ENCODE measurements around the gene ABCB9. TPM values are rescaled to one million over a fixed set of nuclear protein-coding genes. Genes with fewer than 3 reads are reported as not detected.

ABCB9 gene
- total RNA-seq, 3 donors from 2014 or later, result 0.96 to 8.6 (median 6.2) TPM

GRCh38 chr12:122949816-122950675, 16.2 kb downstream of the ABCB9 start:
- no peaks in the 10 kb centered on the region for H3K27me3 ChIP-seq
- TF ChIP-seq POLR2AphosphoS5 (IDR thresholded peaks at IDR 0.05), result no peak
- no peak for TF ChIP-seq POLR2A (IDR thresholded peaks at IDR 0.05)
- no peak for TF ChIP-seq CTCF (IDR thresholded peaks at IDR 0.05)
- H3K4me1 ChIP-seq, result peaks cover 21 to 28% of the 10 kb centered on the region in 2 donors
- H3K9me3 ChIP-seq, result no peaks in the 10 kb centered on the region
- DNase-seq (ENCODE audit: low spot score in 2 of 2), result no peak
- intact Hi-C loops (cut with DNase I; ENCODE audit: low total_unique reads), result loop anchor here (1.0 to 10.0 kb wide), 3 partner anchors 45 to 155 kb away; no protein-coding TSS in a partner anchor
- no peak overlapping the region for H3K4me3 ChIP-seq
- H3K36me3 ChIP-seq, result no peaks in the 10 kb centered on the region
- H3K27ac ChIP-seq, result peak overlapping the region; percentile 55 to 96

- Histone ChIP-seq H3K4me3 (no peak overlapping the region), H3K27ac (peak overlapping the region; percentile 55 to 96), H3K36me3 (no peaks in the 10 kb centered on the region), H3K4me1 (peaks cover 28 to 30% of the 10 kb centered on the region in 2 donors), H3K9me3 (no peaks in the 10 kb centered on the region), H3K27me3 (no peaks in the 10 kb centered on the region)
- intact Hi-C loops (cut with DNase I; ENCODE audit: low total_unique reads), result loop anchor here (5.0 kb wide), 1 partner anchor 87 kb away; no protein-coding TSS in a partner anchor
- no peak for DNase-seq (ENCODE audit: low spot score in 2 of 2)
- no peak for TF ChIP-seq POLR2A (IDR thresholded peaks at IDR 0.05)
- no peak for TF ChIP-seq POLR2AphosphoS5 (IDR thresholded peaks at IDR 0.05)
- no peak for TF ChIP-seq CTCF (IDR thresholded peaks at IDR 0.05)
Measured at GRCh38 chr12:122949405-122949804, 16.9 kb downstream of the ABCB9 start.

- peak overlapping the region; percentile 96 to 99 for H3K27ac ChIP-seq
Measured at GRCh38 chr12:122948605-122949004, 17.7 kb downstream of the ABCB9 start.

GRCh38 chr12:122947352-122947792, 18.9 kb downstream of the ABCB9 start:
- intact Hi-C loops (cut with DNase I; ENCODE audit: low total_unique reads), result loop anchor here (2.0 to 5.0 kb wide), 2 partner anchors 51 to 85 kb away; partner anchors contain the start of gene VPS37B

More at GRCh38 chr12:122948605-122949004, 17.7 kb downstream of the ABCB9 start:
- intact Hi-C loops (cut with DNase I; ENCODE audit: low total_unique reads), result loop anchor here (5.0 kb wide), 1 partner anchor 86 kb away; no protein-coding TSS in a partner anchor
- Histone ChIP-seq H3K4me1 (peaks cover 30 to 31% of the 10 kb centered on the region in 2 donors), H3K4me3 (no peak overlapping the region), H3K36me3 (no peaks in the 10 kb centered on the region), H3K9me3 (no peaks in the 10 kb centered on the region), H3K27me3 (no peaks in the 10 kb centered on the region)
- DNase-seq (ENCODE audit: low spot score in 2 of 2), result no peak
- TF ChIP-seq CTCF (IDR thresholded peaks at IDR 0.05), result no peak

More at GRCh38 chr12:122947352-122947792, 18.9 kb downstream of the ABCB9 start:
- H3K27me3 ChIP-seq, result no peaks in the 10 kb centered on the region
- no peaks in the 10 kb centered on the region for H3K9me3 ChIP-seq
- DNase-seq (ENCODE audit: low spot score in 2 of 2), result peak; percentile 72 to 87
- TF ChIP-seq POLR2A (IDR thresholded peaks at IDR 0.05) (no peak), CTCF (IDR thresholded peaks at IDR 0.05) (peak in 1 of 3 donors; percentile 61)
- no peaks in the 10 kb centered on the region for H3K36me3 ChIP-seq
- peak overlapping the region; percentile 96 to 99 for H3K27ac ChIP-seq
- peak overlapping the region in 1 of 3 donors; percentile 49 for H3K4me3 ChIP-seq
- peaks cover 30 to 31% of the 10 kb centered on the region in 2 donors for H3K4me1 ChIP-seq
